Activated T-cell treated with anti-CD3 and anti-CD28 coated beads, Interleukin-2, amount 50 U/mL, for 1 hour (primary cell): ENCODE data around the gene RAB4A.
"Not testable (repeated sequence)": the region's sequence is repeated elsewhere in the genome, so short reads cannot be mapped to it uniquely, and the experiment has no call there.

Experiments used
- DNase-seq: peaks from one replicate; pipeline ENCODE4 v3.0.0-alpha.2; 2020

RAB4A gene

GRCh38 chr1:229272164-229273158 is 1.6 kb downstream of the RAB4A start:
- no peak for DNase-seq

- no peak for DNase-seq
Measured at GRCh38 chr1:229273507-229274232, 2.8 kb downstream of the RAB4A start.

- DNase-seq, result no peak
Measured at GRCh38 chr1:229275005-229275404, 4.1 kb downstream of the RAB4A start.

GRCh38 chr1:229278120-229278741 is 7.3 kb downstream of the RAB4A start:
- DNase-seq, result no peak

- DNase-seq, result no peak
Measured at GRCh38 chr1:229279242-229279641, 8.3 kb downstream of the RAB4A start.

GRCh38 chr1:229280037-229280828 is 9.3 kb downstream of the RAB4A start:
- no peak for DNase-seq

GRCh38 chr1:229280921-229281320 is 10.0 kb downstream of the RAB4A start:
- DNase-seq, result no peak

GRCh38 chr1:229281339-229281926 is 10.5 kb downstream of the RAB4A start:
- no peak for DNase-seq

- no peak for DNase-seq
Measured at GRCh38 chr1:229282295-229282823, 11.4 kb downstream of the RAB4A start.

- no peak for DNase-seq
Measured at GRCh38 chr1:229283183-229283611, 12.3 kb downstream of the RAB4A start.

GRCh38 chr1:229284887-229285286 is 14.0 kb downstream of the RAB4A start:
- DNase-seq, result no peak

- no peak for DNase-seq
Measured at GRCh38 chr1:229285440-229285839, 14.5 kb downstream of the RAB4A start.

GRCh38 chr1:229286099-229286766 is 15.3 kb downstream of the RAB4A start:
- no peak for DNase-seq

GRCh38 chr1:229287267-229287666 is 16.4 kb downstream of the RAB4A start:
- no peak for DNase-seq

- no peak for DNase-seq
Measured at GRCh38 chr1:229288516-229288915, 17.6 kb downstream of the RAB4A start.

GRCh38 chr1:229291686-229292085 is 20.8 kb downstream of the RAB4A start:
- not testable (repeated sequence) for DNase-seq

- DNase-seq, result no peak
Measured at GRCh38 chr1:229293528-229294204, 22.8 kb downstream of the RAB4A start.

- DNase-seq, result no peak
Measured at GRCh38 chr1:229295745-229296144, 24.8 kb downstream of the RAB4A start.

GRCh38 chr1:229296541-229296941 is 25.6 kb downstream of the RAB4A start:
- no peak for DNase-seq

- DNase-seq, result no peak
Measured at GRCh38 chr1:229297746-229298145, 26.8 kb downstream of the RAB4A start.

GRCh38 chr1:229298420-229298819 is 27.5 kb downstream of the RAB4A start:
- no peak for DNase-seq
